NCI-H748 (cell line): ENCODE measurements around the gene ARHGAP4.

Experiments
- DNase-seq: peaks from one replicate; lab custom pipeline; 2025; ENCODE audit not compliant: unreplicated experiment; lab: John Stamatoyannopoulos, UW

Gene ARHGAP4

DNA sequence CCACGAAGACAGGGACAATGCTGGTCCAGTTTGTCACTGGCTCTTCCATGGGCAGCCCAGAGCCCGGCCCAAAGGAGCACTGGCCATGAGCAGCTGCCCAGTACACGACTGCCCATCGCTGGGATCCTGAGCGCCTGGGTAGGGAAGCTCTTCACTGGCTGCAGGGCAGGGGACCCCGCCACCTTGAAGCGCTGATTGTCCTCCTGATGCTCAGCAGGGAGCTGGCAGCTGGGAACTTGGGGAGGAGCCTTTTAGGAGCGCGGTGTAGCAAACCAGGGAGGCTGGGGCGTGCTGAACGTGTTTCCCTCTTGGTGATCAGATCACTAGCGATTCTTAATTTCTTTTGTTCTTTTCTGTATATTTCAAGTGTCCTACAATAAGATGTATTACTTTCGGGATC is 41.9 kb downstream of the ARHGAP4 start:
- DNase-seq: peak; percentile 37

DNA sequence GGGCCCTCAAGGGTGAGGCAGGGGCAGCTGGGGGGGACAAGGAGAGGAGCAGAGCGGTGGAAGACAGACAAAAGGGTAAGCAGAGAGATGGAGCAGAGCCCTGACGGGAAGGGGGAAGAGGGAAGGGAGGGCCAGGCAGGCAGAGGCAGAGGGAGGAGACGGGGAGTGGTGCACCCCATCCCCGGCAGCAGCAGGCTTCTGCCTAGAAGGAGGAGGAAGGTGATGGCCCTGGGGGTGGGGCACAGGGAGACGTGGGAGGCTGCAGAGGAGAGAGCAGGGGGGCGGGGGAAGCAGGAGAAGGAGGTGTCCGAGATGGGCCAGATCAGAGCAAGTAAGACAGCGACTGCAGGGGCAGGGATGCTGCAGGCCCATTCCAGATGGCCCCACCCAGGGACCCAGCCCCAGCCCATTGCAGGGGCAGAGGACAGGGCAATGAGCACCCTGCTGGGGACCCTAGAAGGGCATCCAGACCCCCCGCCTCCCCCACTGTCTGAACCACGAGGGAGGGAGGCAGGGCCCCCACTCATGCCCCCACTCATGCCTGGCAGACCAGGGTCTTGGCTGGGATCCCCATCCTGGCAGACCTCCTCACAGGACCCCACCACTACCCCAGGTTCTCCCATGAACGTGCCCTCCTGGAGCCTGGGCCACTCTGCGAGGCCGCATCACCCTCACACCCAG is 42.8 kb downstream of the ARHGAP4 start:
- no peak for DNase-seq

DNA sequence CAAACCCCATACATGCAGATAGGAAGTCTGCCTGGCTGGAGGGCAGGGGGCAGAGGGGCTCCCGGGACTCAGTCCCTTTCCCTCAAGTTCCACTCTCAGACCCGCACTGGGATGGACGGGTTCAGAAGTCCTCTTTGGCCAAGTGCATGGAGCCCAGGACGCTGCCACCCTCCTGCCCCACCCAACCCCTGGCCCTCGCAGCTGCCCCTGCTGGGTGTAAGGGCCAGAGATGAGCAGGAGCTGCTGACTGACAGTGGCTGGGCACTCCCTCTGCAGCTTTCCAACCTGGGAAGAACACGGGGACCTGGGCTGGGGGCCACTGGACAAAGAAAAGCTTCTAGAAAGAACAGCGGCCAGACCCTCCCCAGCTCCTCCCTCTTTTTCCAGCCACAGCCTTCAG is 43.5 kb downstream of the ARHGAP4 start:
- DNase-seq: no peak

DNA sequence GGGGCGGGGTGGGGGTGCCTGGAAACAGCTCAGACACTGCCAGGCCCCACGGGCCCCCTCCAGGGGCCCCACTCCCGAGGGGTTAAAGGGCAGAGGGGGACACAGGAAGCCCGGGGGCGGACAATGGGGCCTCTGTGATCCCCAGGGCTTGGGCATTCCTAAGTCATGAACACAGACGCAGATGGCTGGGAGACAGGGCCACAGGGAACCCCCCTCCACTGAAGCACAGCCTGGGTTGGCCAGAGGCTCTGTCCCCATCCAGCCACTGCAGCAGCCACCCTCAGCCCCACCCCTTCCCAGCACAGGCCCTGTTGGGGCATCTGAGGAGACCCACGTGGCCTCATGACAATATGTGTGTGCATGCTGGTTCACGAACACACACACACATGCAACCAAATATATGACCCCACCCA is 44.0 kb downstream of the ARHGAP4 start:
- DNase-seq: no peak

DNA sequence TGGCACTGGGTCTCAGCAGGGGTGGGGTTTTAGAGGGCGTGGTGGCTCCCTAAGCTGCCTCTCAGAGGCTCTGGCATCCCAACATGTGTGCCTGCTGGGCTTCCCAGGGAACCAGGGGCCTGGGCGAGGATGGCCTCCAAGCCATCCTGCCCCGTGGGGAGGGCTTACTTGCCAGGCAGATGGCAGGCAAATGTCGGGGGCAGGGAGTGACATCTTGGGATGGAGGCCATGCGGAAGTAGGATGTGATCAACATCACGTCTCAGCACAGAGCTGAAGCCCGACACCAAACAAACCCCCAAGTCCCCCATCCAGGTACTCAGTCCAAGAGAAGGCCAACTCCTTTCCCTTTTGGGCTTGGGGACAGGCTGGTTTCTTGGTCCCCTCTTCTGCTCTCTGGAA is 44.8 kb downstream of the ARHGAP4 start:
- no peak for DNase-seq

DNA sequence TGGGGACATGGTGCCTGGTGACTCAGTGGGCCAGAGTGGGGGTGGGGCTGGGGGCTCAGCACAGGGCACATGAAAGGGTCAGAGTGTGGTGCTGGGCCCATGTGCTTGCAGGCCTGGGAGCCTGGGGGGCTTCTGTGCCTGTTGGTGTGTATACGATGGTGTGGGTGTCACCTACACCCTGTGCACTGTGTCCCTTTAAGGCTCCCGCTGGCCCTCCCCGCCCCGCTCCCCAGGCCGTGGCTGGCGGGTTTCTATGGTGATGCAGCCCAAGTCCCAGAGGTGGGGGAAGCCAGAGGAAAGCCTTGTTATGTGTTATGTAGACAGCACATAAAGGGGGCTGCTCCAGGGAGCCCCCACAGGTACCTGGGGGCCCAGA is 45.6 kb downstream of the ARHGAP4 start:
- no peak for DNase-seq

DNA sequence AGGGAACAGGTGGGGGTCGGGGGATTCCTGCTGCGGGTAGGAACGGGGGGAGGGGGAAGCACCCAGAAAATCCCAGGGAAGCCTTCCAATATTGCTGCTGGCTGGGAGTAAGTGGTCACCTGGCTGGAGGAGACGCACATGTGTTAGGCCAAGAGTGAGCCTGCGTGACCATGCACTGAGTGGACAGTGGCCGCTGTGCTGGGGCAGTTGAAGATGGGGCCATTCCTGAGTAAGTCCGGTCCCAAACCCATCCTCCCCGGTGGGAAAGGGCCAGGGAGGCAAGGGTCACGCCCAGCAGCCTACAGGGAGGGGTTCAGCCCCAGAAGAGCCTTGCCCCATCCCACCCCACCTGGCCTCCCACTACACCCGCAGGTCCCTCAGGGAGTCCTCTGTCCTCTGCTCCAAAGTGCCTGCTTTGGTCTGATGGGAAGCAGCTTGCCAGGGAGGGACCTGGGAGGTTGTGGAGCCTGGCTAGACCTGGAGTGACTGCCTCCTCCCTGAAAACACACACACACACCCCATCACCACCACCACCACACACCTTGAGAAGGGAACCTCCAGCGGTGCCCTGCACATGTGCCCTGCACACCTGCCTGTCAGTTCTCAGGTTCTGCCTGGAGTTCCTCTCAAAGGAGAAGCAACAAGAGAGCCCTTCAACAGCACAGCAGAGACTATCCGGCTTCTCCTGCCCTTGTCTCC is 46.2 kb downstream of the ARHGAP4 start:
- no peak for DNase-seq

DNA sequence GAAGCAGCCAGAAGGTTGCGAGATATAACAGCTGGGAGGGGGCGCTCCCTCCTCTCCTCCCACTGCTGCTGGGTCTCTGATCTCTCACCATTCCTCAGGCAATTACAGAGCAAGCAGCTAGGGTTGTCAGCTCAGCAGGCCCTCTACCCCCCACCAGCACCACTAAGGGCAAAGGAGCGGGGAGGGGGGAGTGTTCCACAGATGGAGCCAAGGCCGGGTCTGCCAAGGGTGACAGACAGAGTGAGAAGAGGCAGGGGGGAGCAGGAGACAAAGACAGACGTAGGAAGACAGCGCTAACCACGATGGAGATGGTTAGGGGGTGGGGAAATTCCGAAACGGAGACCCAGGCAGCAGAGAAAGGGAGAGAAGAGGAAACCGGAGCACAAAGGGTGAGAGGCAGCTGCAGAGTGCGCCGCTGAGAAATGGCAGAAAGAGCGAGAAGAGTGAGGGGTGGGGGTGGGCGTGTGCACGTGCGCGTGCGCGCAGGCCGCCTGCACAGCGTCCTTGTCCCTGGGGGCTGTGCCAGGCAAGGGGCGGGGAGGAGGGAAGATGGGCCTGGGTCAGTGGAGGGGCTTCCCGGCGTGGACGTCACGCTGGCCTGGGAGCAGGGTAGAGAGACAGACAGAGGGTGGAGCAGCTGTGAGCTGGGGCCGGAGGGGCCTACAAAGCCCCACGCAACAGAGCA is 47.0 kb downstream of the ARHGAP4 start:
- DNase-seq: no peak

DNA sequence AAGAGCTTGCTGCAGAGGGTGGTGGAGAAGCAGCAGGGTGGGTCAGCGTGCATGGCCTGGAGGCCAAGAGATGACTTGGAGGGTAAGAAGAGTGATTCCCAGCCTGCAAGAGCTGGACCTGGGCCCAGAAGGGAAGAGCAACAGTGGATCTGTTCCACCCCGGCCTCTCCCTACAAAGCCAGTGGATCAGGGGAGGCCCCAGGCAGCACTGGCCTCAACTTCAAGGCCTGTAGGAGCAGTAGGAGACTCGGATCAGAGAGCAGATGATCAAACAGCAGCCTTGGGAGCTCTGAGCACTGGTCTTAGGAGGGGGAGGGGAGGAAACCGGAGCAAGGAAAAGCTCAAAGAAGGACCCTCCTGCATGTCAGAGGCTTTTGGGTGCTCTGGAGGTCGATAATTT is 47.7 kb downstream of the ARHGAP4 start:
- no peak for DNase-seq

DNA sequence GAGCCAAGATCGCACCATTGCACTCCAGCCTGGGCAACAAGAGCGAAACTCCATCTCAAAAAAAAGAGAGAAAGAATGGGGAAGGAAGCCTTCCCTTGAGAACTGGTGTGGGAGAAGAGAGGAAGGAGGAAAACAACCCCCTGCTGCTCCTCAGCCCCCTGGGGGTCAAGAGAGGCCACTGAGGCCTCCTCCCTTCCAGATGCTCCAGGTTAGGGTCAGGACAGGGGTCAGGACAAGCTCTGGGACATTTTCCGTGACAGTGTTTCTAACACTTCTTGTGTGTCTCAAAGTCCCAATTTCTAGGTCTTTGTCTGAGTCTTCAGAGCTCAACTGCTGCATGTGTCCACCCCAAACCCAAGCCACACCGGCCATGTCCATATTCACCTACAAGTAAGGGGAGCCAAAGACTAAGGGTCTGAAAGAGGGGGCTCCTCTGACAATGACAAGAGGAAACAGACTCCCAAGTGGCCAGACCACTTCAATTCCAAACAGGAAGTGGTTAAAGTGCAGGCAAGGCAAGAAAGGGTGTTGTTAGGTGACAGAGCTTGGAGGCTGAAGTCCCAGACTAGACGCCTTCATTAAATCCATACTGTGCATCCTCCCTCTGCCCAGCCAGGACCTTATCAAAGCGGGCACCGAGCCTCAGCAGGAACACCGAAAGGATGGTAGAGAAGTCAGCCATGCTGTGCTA is 48.3 kb downstream of the ARHGAP4 start:
- DNase-seq: no peak

DNA sequence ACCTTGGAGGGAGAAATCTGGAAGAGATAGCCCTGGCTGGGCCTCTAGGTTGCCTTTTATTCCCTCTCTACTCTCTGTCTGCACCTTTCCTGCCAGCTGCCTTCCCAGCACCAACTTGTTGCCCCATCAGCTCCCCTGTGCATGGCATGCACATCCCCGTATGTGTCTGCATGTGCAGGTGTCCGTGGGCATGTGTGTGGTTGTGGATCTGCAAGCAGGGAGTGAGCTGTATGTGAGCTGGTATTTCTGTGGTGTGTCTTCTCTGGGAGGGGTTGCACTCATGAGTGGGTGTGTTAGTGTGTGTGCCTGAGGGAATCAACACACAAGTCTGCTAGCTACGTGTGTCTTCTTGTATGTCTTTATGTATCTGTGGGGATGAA is 50.0 kb downstream of the ARHGAP4 start:
- DNase-seq: peak; percentile 45

DNA sequence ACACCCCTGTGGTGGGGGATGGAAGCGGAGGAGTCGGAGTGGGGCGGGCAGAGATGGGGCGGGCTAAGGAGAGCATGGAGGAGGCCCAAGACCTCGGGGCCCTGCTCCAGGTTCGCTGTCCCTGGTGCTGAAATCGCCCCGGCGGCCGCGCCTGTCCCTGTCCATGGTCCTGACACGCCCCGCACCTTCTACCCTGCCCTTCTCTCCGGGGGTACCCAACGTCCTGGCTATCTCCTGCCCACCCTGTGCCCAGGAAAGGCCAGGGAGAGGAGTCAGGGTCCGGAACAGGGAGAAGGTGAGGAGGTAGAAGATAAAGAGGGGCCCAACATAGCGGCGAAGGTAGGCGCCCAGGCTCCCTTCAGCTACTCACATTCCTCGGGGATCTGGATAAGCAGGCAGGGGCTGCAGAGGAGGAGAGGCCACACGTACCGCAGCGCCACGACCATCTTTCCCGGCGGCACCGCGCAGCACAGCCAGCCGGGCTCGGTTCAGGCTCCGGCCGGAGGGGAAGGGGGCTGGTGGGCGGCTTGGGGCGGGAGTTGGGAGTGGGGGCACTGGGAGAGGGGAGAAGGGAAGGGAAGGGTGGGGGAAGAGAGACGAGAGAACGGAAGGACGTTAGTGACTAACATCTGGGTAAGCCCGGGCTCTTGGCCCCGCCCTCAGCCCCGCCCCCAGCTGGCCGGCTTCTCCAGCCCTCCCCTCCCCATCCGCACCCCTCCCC is 50.5 kb downstream of the ARHGAP4 start:
- DNase-seq: peak; percentile 58

DNA sequence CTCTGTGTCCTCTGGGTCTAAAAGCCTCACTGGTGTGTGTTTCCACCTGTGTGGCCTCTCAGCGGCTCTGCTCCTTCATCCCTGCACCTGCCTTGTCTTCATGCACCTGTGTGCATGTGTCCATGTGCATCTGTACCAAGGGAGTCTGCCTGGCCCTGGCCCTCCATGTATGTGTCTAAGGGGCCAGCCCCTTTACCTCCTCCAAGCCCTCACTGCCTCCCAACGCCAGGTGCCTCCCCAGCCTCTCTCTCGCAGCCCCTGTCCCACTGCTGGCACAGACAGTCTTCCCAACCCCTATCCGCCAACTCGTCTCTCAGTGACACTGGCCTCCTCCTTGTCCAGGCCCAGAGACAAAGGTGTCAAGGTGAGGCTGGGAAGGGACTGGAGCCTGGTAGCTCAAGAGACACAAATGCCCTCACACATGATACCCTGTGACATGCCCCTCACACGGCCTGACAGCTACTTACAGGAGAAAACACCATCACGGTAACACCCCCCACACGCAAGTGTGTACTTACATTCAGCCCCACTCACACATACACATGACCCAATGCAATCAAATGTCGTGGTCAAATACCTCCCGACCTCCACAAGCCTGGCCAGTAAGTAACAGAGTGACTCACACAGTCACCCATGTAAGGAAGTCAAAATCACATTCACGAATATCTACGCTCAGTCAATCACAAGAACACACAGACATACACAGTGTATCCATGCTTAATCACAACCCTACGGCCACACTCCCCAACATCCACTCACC is 51.5 kb downstream of the ARHGAP4 start:
- no peak for DNase-seq

DNA sequence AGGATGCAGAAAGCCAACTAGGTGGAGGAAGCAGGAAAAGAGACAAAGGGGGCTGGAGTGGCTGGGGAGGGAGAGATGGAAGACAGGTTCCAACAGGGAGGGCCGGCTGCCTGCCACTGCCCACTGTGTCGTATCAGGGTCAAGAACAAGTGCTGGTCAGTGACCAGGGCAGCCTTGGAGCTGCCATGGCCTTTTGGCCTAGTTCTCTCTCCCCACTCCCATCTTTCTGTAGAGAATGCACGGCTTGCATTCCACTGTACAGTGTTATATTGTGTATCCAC is 52.0 kb downstream of the ARHGAP4 start:
- no peak for DNase-seq

DNA sequence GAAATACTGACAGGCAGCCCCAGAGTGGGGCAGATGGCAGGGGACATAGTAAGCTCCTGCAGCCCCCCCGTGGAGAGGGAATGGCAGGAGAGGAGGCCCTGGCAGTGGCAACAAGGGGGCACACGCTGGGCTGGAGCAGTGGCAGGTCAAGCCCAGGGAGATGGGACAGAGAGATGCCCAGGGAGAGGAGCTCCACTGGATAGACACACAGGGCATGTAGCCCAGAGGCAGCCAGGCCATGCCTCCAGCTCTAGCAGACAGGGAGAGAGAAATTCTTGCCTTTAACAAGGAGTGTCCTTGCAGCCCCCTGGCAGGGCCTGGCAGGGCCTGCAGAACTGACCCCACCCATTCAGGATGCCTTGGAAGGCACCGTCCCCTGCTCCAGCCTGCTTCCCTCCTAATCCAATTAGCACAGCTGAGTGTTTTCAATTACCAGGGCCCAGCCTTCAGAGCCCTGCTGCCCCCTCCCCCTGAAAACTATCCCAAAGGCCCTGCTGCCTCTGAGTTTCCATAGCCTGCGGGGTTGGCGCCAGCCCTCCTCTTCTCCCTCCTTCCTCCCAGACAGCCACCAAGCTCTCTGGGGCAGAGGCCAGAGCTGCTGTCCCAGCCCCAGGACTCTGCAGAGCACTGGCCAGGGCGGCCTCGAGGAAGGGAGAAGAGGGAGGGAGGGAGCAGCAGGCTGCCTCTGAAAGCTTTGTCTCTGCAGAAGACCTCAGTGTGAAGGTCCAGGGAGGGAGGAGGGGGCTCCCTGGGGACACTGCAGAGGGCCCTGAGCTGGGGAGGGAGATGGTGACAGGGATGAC is 52.6 kb downstream of the ARHGAP4 start:
- DNase-seq: no peak

DNA sequence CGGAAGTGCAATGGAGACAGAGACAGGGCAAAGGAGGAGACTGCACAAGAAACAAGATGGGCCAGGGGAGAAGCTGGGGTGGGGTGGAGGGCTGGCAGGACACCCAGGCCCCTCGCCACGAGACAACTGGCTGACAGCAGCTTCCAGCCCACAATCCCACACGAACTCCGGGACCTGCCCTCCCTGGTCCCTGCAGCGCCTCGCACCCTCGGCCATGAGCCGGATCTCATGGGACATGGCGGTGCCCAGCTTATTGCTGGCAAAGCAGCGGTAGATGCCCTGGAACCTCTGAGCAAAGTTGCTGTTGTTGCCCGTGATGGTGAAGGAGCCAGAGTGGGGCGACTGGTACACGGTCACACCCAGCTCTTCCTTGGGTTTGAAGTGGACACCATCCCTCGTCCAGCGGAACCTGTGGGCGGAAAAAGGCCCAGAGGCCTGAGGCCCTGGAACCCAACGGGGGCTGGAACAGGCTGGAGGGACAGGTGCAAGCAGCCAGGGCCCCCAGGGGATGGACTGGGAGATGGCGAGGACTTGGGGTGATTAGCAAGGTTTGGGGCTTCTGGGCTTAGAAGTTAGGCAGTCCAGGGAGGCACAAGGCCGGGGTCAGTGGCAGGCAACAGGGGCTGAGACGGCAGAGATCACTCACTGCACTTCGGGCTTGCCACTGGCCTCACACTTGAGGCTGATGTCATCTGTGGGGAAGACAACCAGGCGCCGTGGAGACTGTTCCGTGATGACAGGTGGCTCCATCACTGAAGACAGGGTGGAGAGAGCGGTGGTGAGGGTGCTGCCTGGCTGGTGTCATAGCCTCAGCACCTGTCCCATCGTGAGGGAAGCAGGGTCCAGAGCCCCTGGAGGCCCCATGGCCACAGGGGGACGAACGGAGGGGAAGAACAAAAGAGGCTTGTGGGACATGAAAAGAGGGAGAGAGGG is 53.9 kb downstream of the ARHGAP4 start:
- DNase-seq: no peak

DNA sequence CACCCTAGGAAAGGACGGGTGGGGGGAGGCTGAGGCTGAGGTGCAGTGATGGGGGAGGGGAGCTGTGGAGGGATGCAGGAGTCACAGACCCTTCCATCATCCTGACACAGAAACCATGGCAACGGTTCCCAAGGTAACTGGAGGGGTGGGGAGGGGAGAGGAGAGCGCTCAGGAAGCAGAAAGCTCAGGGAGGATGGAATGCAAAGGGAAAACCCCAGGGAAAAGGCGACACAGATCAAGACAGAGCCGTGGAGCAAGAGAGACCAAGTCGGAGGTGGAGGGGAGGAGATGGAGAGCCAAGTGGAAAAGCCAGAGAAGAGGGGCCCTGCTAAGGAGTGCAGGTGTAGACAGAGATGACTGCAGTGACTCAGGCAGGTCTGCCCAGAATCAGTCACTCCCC is 54.6 kb downstream of the ARHGAP4 start:
- DNase-seq: peak; percentile 7

DNA sequence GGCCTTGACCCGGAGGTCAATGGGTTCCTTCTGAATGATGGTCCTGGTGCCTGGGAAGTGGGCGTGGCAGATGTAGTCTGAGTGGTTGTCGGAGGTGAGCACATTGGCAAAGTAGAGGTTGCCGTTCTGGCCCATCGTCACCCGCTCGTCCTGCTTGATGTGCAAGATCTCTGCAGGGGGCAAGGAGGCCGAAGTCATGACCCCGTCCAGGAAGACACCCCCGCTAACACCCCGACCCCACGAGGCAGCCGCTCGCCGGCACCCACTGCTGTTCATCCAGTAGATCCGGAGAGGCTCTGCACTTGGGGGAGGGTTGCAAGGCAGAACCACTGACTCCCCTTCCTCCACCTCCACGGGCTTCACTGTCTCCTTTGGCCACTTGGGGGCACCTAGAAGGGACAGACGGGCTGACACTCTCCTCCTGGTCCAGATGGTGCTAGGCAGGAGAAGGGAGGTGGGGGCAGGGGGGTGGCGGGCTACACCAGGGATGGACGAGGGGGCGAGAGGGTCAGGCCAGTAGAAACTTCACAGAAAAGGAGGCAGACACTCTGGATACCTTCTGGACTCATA is 55.2 kb downstream of the ARHGAP4 start:
- DNase-seq: no peak
